HEK293 (cell line): ENCODE measurements around the gene VPS35L.

ENCODE experiments used
- MYNN ChIP-seq: fragments of 450-650 bp; formaldehyde crosslinking; IDR thresholded peaks from 2 replicates; pipeline ENCODE4 v1.5.1; 2016; ENCODE audit warnings: missing biosample characterization, missing genetic modification characterization, borderline replicate concordance
- TCF7L2 ChIP-seq: IDR thresholded peaks from 2 replicates; pipeline ENCODE4 v1.6.1; 2011; ENCODE audit warnings: low read depth, mild to moderate bottlenecking, inconsistent platforms, low read length, moderate library complexity, borderline replicate concordance
- TRIM28 ChIP-seq: IDR thresholded peaks from 2 replicates; pipeline ENCODE4 v1.6.1; 2011; ENCODE audit warnings: low read length, control low read depth, borderline replicate concordance
- ZBTB49 ChIP-seq: fragments of 450-650 bp; formaldehyde crosslinking; IDR thresholded peaks from 2 replicates; pipeline ENCODE4 v1.5.1; 2016; ENCODE audit warnings: missing biosample characterization, missing genetic modification characterization, low read depth
- ZEB2 ChIP-seq: fragments of 450-650 bp; formaldehyde crosslinking; IDR thresholded peaks from 2 replicates; pipeline ENCODE4 v1.5.1; 2016; ENCODE audit warnings: missing biosample characterization, missing genetic modification characterization
- ZFP41 ChIP-seq: fragments of 450-650 bp; formaldehyde crosslinking; IDR thresholded peaks from 2 replicates; pipeline ENCODE4 v1.5.1; 2016; ENCODE audit warnings: missing biosample characterization, missing genetic modification characterization, borderline replicate concordance
- ZNF274 ChIP-seq, 2 experiments: fragments of 200-500 bp in 1 of 2; fragments of 450-650 bp in 1 of 2; sonication (Bioruptor generic) in 1 of 2; formaldehyde crosslinking in 1 of 2; IDR thresholded peaks; 2 replicates each; pipeline versions ENCODE4 v1.5.1 to v1.6.1; 2014 to 2016; ENCODE audit warnings: borderline replicate concordance in 1 of 2, inconsistent platforms in 1 of 2, low read length in 1 of 2, missing biosample characterization in 1 of 2, missing genetic modification characterization in 1 of 2
- ZNF664 ChIP-seq: fragments of 450-650 bp; formaldehyde crosslinking; IDR thresholded peaks from 2 replicates; pipeline ENCODE4 v1.5.1; 2016; ENCODE audit warnings: missing biosample characterization, missing genetic modification characterization
- ZNF768 ChIP-seq: fragments of 450-650 bp; formaldehyde crosslinking; IDR thresholded peaks from 2 replicates; pipeline ENCODE4 v1.5.1; 2018; ENCODE audit warnings: missing biosample characterization, mild to moderate bottlenecking, missing genetic modification characterization
- TF ChIP-seq, protein P1 (sequence below): fragments of 450-650 bp; formaldehyde crosslinking; IDR thresholded peaks from 2 replicates; pipeline ENCODE4 v1.5.1; 2016; ENCODE audit warnings: missing biosample characterization, missing genetic modification characterization
- TF ChIP-seq, protein P2 (sequence below): fragments of 450-650 bp; formaldehyde crosslinking; IDR thresholded peaks from 2 replicates; pipeline ENCODE4 v1.5.1; 2017; ENCODE audit warnings: missing biosample characterization, missing genetic modification characterization
- TF ChIP-seq, protein P3 (sequence below): fragments of 450-650 bp; formaldehyde crosslinking; IDR thresholded peaks from 2 replicates; pipeline ENCODE4 v1.5.1; 2016; ENCODE audit warnings: missing biosample characterization, missing genetic modification characterization
- TF ChIP-seq, protein P4 (sequence below): fragments of 450-650 bp; formaldehyde crosslinking; optimal IDR thresholded peaks from 2 replicates; pipeline ENCODE3; 2016; ENCODE audit warnings: missing biosample characterization, mild to moderate bottlenecking, missing genetic modification characterization

- TF ChIP-seq, protein P1, sequence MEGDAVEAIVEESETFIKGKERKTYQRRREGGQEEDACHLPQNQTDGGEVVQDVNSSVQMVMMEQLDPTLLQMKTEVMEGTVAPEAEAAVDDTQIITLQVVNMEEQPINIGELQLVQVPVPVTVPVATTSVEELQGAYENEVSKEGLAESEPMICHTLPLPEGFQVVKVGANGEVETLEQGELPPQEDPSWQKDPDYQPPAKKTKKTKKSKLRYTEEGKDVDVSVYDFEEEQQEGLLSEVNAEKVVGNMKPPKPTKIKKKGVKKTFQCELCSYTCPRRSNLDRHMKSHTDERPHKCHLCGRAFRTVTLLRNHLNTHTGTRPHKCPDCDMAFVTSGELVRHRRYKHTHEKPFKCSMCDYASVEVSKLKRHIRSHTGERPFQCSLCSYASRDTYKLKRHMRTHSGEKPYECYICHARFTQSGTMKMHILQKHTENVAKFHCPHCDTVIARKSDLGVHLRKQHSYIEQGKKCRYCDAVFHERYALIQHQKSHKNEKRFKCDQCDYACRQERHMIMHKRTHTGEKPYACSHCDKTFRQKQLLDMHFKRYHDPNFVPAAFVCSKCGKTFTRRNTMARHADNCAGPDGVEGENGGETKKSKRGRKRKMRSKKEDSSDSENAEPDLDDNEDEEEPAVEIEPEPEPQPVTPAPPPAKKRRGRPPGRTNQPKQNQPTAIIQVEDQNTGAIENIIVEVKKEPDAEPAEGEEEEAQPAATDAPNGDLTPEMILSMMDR (tag by site-specific recombination): no peak
- no peak for TF ChIP-seq MYNN (tag by site-specific recombination)
- no peak for TF ChIP-seq ZNF274 (IDR thresholded peaks at IDR 0.05; ENCODE audit: low read length)
- no peak for TF ChIP-seq ZNF274 (tag by site-specific recombination; IDR thresholded peaks at IDR 0.05; ENCODE audit: borderline replicate concordance)
- no peak for TF ChIP-seq ZFP41
- TF ChIP-seq ZBTB49: no peak
- TF ChIP-seq ZNF768 (tag by site-specific recombination): no peak
- TF ChIP-seq TCF7L2: no peak
- TF ChIP-seq, protein P2, sequence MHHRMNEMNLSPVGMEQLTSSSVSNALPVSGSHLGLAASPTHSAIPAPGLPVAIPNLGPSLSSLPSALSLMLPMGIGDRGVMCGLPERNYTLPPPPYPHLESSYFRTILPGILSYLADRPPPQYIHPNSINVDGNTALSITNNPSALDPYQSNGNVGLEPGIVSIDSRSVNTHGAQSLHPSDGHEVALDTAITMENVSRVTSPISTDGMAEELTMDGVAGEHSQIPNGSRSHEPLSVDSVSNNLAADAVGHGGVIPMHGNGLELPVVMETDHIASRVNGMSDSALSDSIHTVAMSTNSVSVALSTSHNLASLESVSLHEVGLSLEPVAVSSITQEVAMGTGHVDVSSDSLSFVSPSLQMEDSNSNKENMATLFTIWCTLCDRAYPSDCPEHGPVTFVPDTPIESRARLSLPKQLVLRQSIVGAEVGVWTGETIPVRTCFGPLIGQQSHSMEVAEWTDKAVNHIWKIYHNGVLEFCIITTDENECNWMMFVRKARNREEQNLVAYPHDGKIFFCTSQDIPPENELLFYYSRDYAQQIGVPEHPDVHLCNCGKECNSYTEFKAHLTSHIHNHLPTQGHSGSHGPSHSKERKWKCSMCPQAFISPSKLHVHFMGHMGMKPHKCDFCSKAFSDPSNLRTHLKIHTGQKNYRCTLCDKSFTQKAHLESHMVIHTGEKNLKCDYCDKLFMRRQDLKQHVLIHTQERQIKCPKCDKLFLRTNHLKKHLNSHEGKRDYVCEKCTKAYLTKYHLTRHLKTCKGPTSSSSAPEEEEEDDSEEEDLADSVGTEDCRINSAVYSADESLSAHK (tag by site-specific recombination): no peak
- TF ChIP-seq TRIM28: no peak
- TF ChIP-seq, protein P3, sequence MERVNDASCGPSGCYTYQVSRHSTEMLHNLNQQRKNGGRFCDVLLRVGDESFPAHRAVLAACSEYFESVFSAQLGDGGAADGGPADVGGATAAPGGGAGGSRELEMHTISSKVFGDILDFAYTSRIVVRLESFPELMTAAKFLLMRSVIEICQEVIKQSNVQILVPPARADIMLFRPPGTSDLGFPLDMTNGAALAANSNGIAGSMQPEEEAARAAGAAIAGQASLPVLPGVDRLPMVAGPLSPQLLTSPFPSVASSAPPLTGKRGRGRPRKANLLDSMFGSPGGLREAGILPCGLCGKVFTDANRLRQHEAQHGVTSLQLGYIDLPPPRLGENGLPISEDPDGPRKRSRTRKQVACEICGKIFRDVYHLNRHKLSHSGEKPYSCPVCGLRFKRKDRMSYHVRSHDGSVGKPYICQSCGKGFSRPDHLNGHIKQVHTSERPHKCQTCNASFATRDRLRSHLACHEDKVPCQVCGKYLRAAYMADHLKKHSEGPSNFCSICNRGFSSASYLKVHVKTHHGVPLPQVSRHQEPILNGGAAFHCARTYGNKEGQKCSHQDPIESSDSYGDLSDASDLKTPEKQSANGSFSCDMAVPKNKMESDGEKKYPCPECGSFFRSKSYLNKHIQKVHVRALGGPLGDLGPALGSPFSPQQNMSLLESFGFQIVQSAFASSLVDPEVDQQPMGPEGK: no peak
- no peak for TF ChIP-seq ZNF664 (tag by site-specific recombination)
- TF ChIP-seq, protein P4, sequence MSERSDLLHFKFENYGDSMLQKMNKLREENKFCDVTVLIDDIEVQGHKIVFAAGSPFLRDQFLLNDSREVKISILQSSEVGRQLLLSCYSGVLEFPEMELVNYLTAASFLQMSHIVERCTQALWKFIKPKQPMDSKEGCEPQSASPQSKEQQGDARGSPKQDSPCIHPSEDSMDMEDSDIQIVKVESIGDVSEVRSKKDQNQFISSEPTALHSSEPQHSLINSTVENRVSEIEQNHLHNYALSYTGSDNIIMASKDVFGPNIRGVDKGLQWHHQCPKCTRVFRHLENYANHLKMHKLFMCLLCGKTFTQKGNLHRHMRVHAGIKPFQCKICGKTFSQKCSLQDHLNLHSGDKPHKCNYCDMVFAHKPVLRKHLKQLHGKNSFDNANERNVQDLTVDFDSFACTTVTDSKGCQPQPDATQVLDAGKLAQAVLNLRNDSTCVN: no peak
- TF ChIP-seq ZEB2 (tag by site-specific recombination): no peak
Measured at GRCh38 chr16:19690196-19690595, 134.7 kb downstream of the VPS35L start.
